HG02852 (cell line): ENCODE data around the gene ATP1A1.

Source experiments
- ATAC-seq: cut with Tn5 transposase; IDR thresholded peaks from one replicate; pipeline ENCODE4 v1.9.1; 2021; ENCODE audit warnings: mild to moderate bottlenecking, moderate library complexity; ENCODE audit not compliant: unreplicated experiment

Gene ATP1A1

GRCh38 chr1:116433275-116434257 is 60.5 kb downstream of the ATP1A1 start:
- no peak for ATAC-seq

DNA sequence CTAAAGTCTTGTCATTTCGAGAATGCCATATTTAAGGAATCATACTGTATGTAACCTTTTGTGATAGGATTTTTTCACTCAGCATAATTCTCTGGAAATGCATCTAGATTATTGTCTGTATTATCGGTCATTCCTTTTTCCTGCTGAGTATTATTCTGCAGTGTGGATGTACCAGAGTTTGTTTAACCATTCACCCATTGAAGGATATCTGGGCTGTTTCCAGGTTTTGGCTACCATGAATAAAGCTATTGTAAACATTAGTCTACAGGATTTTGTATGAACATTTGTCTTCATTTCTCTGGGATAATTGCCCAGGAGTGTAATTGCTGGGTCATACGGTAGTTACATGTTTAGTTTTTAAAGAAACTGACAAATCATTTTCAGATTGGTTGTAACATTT is 61.8 kb downstream of the ATP1A1 start:
- ATAC-seq: no peak

DNA sequence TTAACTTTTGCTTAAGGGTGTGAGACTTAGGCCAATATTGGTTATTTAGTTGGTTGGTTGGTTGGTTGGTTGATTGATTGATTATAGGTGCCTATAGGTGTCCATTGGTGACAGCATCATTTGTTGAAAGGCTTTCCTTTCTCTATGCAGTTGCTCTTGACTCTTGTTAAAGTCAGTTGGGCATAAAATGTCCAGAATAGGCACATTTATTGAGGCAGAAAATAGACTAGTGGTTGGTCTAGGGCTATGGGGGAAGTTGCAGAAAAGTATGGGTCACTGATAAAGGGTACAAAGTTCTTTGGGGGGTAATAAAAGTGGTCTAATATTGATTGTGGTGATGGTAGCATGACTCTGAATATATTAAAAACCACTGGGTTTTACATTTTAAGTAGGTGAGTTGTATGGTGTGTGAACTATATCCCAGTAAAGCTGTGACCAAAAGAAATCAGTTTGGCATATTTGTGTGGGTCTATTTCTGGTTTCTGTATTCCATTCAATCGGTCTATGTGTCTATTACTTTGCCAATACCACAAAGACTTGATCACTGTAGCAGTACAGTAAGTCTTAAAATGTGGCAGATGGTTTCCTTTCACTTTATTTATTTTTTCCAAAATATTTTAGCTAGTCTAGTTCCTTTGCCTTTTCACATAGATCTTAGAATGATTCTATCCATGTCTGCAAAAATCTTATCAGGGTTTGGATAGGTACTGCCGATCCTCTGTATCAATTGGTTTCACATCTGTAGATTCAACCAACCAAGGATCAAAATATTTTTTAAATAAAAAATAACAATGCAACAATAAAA is 63.0 kb downstream of the ATP1A1 start:
- ATAC-seq: no peak

GRCh38 chr1:116436611-116436970 is 63.5 kb downstream of the ATP1A1 start:
- ATAC-seq: no peak

DNA sequence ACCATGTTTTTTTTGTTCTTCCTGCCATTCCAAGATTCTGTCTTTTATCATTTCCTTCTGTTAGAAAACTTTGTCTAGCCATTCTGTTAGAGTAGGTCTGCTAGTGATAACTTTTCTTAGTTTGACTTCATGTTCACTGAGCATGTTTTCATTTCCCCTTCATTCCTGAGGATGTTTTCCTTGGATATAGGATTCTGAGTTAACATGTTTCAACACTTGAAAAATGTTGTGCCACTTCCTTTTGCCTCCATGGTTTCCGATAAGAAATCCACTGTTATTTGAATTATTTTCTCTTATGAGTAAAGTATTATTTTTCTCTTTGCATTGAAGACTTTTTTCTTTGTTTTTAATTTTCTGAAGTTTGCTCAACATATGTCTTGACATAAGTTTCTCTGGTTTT is 66.7 kb downstream of the ATP1A1 start:
- ATAC-seq: no peak

DNA sequence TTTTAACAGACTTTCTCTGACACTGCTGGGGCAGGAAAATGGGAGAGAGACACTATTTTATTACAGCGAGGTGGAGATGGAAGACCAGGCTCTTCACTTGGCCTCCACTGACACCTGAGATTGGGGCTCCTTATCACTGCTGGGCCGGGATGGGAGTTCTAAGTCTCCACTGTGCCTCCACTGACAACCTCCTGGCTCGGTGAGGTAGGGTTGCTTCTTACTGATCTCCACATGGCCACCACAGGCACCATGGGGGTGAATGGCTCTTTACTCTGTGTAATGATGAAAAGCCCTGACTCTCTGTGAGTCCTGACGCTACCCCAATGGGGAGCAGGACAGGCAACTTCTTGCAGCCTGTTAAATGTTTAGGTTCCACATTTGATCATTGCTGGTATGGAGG is 67.7 kb downstream of the ATP1A1 start:
- ATAC-seq: no peak

GRCh38 chr1:116445534-116445933 is 72.5 kb downstream of the ATP1A1 start:
- ATAC-seq: no peak

DNA sequence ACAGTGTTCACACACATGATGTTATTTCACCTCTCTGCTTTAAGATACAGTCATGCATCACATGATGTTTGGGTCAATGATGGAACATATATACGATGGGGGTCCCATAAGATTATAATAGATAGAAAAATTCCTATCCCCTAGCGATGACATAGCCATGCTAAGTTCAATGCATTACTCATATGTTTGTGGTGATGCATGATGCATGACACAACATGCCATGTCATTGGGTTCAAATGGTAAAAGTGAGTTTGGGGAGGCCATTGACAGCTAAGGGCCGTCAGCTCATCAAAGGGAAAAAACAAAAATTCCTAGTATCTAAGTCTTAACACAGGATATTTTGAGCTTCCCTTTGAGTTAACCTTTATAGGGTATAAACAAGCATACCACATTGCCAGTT is 73.6 kb downstream of the ATP1A1 start:
- ATAC-seq: no peak

DNA sequence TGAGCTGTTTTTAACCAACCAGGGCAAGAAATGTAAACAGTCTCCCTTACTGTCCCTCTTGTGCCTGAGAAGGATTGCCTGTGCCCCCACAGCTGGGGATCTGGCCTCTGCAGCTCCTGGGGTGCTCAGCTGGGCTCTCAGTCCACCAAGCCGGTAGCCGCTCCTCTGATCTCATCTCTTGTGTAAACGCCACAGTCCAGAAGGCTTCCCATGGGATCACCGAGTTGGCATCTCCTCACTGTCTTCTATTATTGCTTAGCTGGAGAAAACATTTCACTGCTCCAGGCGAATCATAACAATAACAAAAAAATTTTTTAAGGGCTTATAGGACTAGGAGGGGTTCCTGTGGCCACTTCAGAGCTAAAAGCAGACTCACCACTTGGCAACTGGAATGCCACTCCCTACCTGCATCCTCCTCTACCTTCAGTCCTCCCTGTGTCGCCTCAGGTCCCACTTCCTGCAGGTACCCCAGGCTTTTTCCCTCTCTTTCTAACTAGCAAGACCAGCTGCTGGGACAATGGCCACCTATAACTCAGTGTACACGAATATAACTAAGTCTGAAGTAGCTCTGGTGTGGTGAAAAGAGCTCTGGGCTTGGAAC is 75.8 kb downstream of the ATP1A1 start:
- ATAC-seq: no peak

GRCh38 chr1:116449578-116449977 is 76.5 kb downstream of the ATP1A1 start:
- no peak for ATAC-seq

DNA sequence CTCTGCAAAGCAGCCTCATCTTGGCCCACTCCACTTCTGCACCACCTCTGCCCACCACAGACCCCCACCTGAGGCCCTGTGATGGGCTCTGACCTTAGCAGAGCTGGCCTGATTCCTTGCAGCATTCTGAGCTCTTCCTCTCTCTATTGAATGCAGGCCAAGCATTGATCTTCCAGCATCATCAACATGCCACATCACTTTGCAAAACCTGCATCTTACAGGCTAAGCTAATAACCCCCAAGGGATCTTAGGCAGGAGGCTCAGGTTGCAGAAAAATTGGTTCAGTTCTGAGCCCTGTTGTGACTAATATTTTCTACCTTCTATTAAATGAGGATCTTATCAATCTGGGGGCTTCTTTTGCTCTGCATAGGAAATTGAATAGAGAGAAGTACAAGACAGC is 78.7 kb downstream of the ATP1A1 start:
- no peak for ATAC-seq

DNA sequence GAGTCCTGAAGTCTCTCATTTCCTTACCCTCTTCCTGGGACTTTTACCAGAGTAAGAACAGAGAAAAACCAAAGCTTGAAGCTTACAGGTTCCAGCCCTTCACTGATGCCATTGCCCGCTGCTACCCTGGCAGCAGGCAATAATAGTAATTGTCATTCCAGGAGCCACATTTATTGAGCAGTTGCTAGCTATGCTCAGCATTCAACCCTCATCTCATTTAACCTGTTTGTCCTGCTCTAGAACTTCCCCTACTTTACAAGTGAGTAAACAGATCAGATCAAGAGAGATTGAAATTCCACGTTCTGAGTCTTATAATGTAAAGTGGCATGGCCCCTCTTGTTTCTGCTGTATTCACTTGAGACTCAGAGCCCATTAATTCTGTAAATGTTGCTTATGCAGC is 80.4 kb downstream of the ATP1A1 start:
- no peak for ATAC-seq

- no peak for ATAC-seq
Measured at GRCh38 chr1:116453906-116454305, 80.9 kb downstream of the ATP1A1 start.
